Dendritic cell treated with granulocyte-macrophage colony-stimulating factor and Interleukin-4, amounts not matched to agents 40 ng/mL and 50 ng/mL, for 4 days (primary cell): ENCODE results near the gene ACCS.
A peak's percentile ranks its signal among the peaks of the same experiment; 100 is the strongest.

ENCODE experiments used
- H3K27ac Mint-ChIP-seq: one replicate; pipeline ENCODE4 v1.8.0; 2022; ENCODE audit warnings: mild to moderate bottlenecking, mixed read lengths
- H3K27me3 Mint-ChIP-seq: one replicate; pipeline ENCODE4 v1.8.0; 2022; ENCODE audit warnings: mild to moderate bottlenecking, mixed read lengths
- H3K36me3 Mint-ChIP-seq: one replicate; pipeline ENCODE4 v1.8.0; 2022; ENCODE audit warnings: low read depth, mixed read lengths
- H3K4me1 Mint-ChIP-seq: one replicate; pipeline ENCODE4 v1.8.0; 2022; ENCODE audit warnings: low read depth, mixed read lengths
- H3K4me3 Mint-ChIP-seq: one replicate; pipeline ENCODE4 v1.8.0; 2022; ENCODE audit warnings: mild to moderate bottlenecking, moderate library complexity, mixed read lengths
- H3K9me3 Mint-ChIP-seq: one replicate; pipeline ENCODE4 v1.8.0; 2022; ENCODE audit warnings: mixed read lengths
- intact Hi-C: fragments of 100-400 bp; cut with micrococcal nuclease; formaldehyde crosslinking; loops from one replicate; pipeline ENCODE4 v1.15.0; 2022

ACCS gene

DNA sequence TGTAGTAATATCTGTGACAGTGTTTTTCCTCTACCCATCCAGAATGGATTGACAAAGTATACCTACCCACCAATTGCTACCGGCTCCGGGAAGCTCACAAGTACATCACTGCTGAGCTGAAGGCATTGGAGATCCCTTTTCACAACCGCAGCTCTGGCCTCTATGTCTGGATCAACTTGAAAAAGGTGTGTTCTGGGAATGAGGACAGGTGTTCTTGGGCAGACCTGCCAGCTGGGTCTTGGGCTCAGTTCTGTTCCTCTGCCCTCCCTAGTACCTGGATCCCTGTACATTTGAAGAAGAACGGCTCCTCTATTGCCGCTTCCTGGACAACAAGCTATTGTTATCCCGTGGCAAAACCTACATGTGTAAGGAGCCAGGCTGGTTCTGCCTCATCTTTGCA lies 7.8 kb upstream of the ACCS start:
- H3K9me3 Mint-ChIP-seq: no peaks in the 10 kb centered on the region
- no peak overlapping the region for H3K27ac Mint-ChIP-seq
- intact Hi-C loops: no loop called here
- no peaks in the 10 kb centered on the region for H3K4me1 Mint-ChIP-seq
- H3K36me3 Mint-ChIP-seq: no peaks in the 10 kb centered on the region
- no peak overlapping the region for H3K4me3 Mint-ChIP-seq
- H3K27me3 Mint-ChIP-seq: peaks cover 2% of the 10 kb centered on the region

- intact Hi-C loops: loop anchor here (10.0 kb wide), 1 partner anchor 750 kb away; the partner anchor contains the start of gene API5
These were observed 859 bp upstream of the ACCS start for GRCh38 chr11:44065161-44065661.

DNA sequence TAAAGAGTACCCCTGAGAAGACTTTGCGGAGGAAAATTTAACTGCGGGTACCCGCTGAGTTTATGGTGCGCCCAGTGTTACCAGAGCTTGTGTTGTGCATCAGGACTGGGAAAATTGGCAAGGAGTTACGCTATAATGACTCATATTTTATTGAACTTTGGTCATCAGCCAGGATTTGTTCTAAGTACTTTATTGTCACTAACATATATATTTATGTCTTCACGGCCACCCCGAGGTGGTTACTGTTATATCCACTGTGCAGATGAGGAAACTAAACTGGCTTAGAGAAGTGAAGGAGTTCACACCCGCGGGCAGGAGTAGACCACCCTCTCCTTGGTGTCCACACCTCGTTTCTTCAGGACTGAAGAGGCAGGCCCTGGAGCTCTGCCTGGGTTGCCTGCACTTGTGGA lies 667 bp downstream of the ACCS start:
- Mint-ChIP-seq H3K4me3 (peak overlapping the region; percentile 91), H3K27ac (peak overlapping the region; percentile 98), H3K36me3 (peaks cover 49% of the 10 kb centered on the region), H3K27me3 (peaks cover 5% of the 10 kb centered on the region), H3K9me3 (no peaks in the 10 kb centered on the region), H3K4me1 (peaks cover 26% of the 10 kb centered on the region)
- intact Hi-C loops: loop anchor here (2.0 to 10.0 kb wide), 3 partner anchors 28 to 752 kb away; partner anchors contain the start of genes ALKBH3, API5 and EXT2

More at GRCh38 chr11:44065161-44065661, 859 bp upstream of the ACCS start:
- H3K36me3 Mint-ChIP-seq: peaks cover 34% of the 10 kb centered on the region
- H3K27me3 Mint-ChIP-seq: peaks cover 5% of the 10 kb centered on the region
- peak overlapping the region; percentile 98 for H3K27ac Mint-ChIP-seq
- no peak overlapping the region for H3K4me3 Mint-ChIP-seq
- peaks cover 25% of the 10 kb centered on the region for H3K4me1 Mint-ChIP-seq
- no peaks in the 10 kb centered on the region for H3K9me3 Mint-ChIP-seq

- Mint-ChIP-seq H3K27ac (peak overlapping the region; percentile 98), H3K4me1 (peaks cover 26% of the 10 kb centered on the region), H3K36me3 (peaks cover 49% of the 10 kb centered on the region)
These were observed 1.2 kb downstream of the ACCS start for GRCh38 chr11:44067266-44067665.

DNA sequence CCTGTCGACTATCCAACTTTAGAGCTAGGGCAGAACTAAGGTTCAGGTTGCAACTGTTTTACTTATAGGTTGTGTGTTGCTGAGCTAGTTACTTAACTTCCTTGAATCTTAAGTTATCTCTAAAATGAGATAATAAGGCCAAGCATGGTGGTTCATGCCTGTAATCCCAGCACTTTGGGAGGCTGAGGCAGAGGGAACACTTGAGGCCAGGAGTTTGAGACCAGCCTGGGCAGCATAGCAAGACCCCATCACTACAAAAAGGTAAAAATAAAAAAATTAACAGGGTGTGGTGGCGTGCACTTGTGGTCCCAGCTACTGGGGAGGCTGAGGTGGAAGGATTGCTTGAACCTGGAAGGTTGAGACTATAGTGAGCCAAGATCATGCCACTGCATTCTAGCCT lies 2.1 kb downstream of the ACCS start:
- Mint-ChIP-seq H3K27ac (no peak overlapping the region), H3K9me3 (no peaks in the 10 kb centered on the region), H3K4me3 (no peak overlapping the region), H3K36me3 (peaks cover 54% of the 10 kb centered on the region), H3K27me3 (peaks cover 5% of the 10 kb centered on the region), H3K4me1 (peaks cover 26% of the 10 kb centered on the region)
- intact Hi-C loops: loop anchor here (10.0 kb wide), 1 partner anchor 753 kb away; the partner anchor contains the start of gene API5

More at GRCh38 chr11:44067266-44067665, 1.2 kb downstream of the ACCS start:
- Mint-ChIP-seq H3K27me3 (peaks cover 5% of the 10 kb centered on the region), H3K4me3 (peak overlapping the region; percentile 91), H3K9me3 (no peaks in the 10 kb centered on the region)
- intact Hi-C loops: loop anchor here (2.0 to 10.0 kb wide), 3 partner anchors 28 to 752 kb away; partner anchors contain the start of genes ALKBH3, API5 and EXT2

- no peaks in the 10 kb centered on the region for H3K9me3 Mint-ChIP-seq
These were observed 5.1 kb downstream of the ACCS start for GRCh38 chr11:44071157-44071556.

GRCh38 chr11:44072757-44073658 lies 6.9 kb downstream of the ACCS start:
- Mint-ChIP-seq H3K27me3 (no peaks in the 10 kb centered on the region), H3K27ac (no peak overlapping the region), H3K36me3 (peaks cover 85% of the 10 kb centered on the region), H3K4me3 (no peak overlapping the region), H3K9me3 (no peaks in the 10 kb centered on the region), H3K4me1 (peaks cover 7% of the 10 kb centered on the region)
- intact Hi-C loops: no loop called here

More at GRCh38 chr11:44071157-44071556, 5.1 kb downstream of the ACCS start:
- H3K4me3 Mint-ChIP-seq: no peak overlapping the region
- no peak overlapping the region for H3K27ac Mint-ChIP-seq
- peaks cover 21% of the 10 kb centered on the region for H3K4me1 Mint-ChIP-seq
- peaks cover 79% of the 10 kb centered on the region for H3K36me3 Mint-ChIP-seq
- intact Hi-C loops: no loop called here
- H3K27me3 Mint-ChIP-seq: no peaks in the 10 kb centered on the region

- Mint-ChIP-seq H3K36me3 (peaks cover 57% of the 10 kb centered on the region), H3K4me3 (no peak overlapping the region), H3K9me3 (no peaks in the 10 kb centered on the region), H3K4me1 (no peaks in the 10 kb centered on the region), H3K27me3 (no peaks in the 10 kb centered on the region), H3K27ac (no peak overlapping the region)
- intact Hi-C loops: no loop called here
These were observed 12.7 kb downstream of the ACCS start for GRCh38 chr11:44078794-44079193.

DNA sequence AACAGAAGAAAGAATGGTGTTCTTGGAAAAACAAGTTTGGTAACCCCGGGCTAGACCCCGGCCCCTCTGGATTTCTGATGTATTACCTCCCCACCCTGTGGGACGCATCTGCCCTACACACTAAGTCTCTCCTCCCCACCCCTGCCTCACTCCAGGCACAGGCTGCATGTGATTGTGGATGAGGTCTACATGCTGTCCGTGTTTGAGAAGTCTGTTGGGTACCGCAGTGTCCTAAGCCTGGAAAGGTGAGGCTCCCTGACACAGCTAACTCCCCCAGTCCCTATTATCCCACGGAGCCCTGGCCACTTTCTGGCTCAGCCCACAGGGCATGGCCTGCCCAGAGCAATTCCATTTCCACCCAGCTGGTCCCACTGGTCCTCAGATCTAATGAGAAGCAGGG lies 13.3 kb downstream of the ACCS start:
- Mint-ChIP-seq H3K27ac (no peak overlapping the region), H3K4me3 (no peak overlapping the region), H3K4me1 (no peaks in the 10 kb centered on the region), H3K27me3 (no peaks in the 10 kb centered on the region), H3K9me3 (no peaks in the 10 kb centered on the region), H3K36me3 (peaks cover 57% of the 10 kb centered on the region)
- intact Hi-C loops: no loop called here

DNA sequence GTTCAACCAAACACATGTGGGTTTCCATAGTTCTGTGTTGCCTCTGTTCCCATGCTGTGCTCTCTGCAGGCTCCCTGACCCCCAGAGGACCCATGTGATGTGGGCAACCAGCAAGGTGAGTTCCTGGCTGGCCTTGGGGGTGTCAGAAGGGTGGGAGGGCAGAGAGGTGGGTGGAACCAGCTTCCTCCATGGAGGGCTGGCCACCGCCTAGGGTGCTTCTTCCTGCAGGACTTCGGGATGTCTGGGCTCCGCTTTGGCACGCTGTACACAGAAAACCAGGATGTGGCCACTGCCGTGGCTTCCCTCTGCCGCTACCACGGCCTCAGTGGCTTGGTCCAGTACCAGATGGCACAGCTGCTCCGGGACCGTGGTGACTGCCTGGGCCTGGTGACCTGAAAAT lies 14.9 kb downstream of the ACCS start:
- Mint-ChIP-seq H3K36me3 (peaks cover 42% of the 10 kb centered on the region), H3K27ac (no peak overlapping the region), H3K4me1 (no peaks in the 10 kb centered on the region), H3K9me3 (peaks cover 8% of the 10 kb centered on the region), H3K27me3 (no peaks in the 10 kb centered on the region), H3K4me3 (no peak overlapping the region)
- intact Hi-C loops: no loop called here

GRCh38 chr11:44082645-44083044 lies 16.6 kb downstream of the ACCS start:
- H3K27ac Mint-ChIP-seq: no peak overlapping the region
- H3K9me3 Mint-ChIP-seq: peaks cover 9% of the 10 kb centered on the region
- H3K36me3 Mint-ChIP-seq: peaks cover 25% of the 10 kb centered on the region
- no peak overlapping the region for H3K4me3 Mint-ChIP-seq
- no peaks in the 10 kb centered on the region for H3K4me1 Mint-ChIP-seq
- H3K27me3 Mint-ChIP-seq: no peaks in the 10 kb centered on the region
- intact Hi-C loops: no loop called here

GRCh38 chr11:44083433-44083832 lies 17.4 kb downstream of the ACCS start:
- intact Hi-C loops: no loop called here
- peaks cover 22% of the 10 kb centered on the region for H3K36me3 Mint-ChIP-seq
- H3K4me3 Mint-ChIP-seq: no peak overlapping the region
- H3K9me3 Mint-ChIP-seq: peaks cover 9% of the 10 kb centered on the region
- no peak overlapping the region for H3K27ac Mint-ChIP-seq
- no peaks in the 10 kb centered on the region for H3K4me1 Mint-ChIP-seq
- H3K27me3 Mint-ChIP-seq: no peaks in the 10 kb centered on the region

DNA sequence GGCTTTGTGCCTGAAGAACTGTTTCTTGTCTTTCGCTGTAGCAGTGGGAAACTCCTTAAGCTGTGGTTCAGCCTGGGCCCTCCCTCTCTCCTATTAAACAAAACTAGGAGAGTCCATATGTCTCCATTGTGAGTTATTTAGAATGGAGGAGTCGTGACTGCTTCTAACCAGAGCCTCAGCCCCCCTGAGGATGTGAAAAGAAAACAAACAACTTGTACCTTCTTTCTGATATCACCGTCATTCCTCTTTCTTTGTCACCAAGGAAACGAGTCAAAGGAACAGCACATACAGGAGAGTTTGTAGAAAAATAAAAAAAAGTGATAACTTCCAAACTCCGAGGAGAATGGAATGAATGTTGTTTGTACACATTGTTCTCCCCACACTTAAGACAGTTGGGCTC lies 17.8 kb downstream of the ACCS start:
- H3K9me3 Mint-ChIP-seq: peaks cover 9% of the 10 kb centered on the region
- H3K36me3 Mint-ChIP-seq: peaks cover 26% of the 10 kb centered on the region
- no peak overlapping the region for H3K4me3 Mint-ChIP-seq
- intact Hi-C loops: no loop called here
- H3K4me1 Mint-ChIP-seq: no peaks in the 10 kb centered on the region
- H3K27me3 Mint-ChIP-seq: no peaks in the 10 kb centered on the region
- no peak overlapping the region for H3K27ac Mint-ChIP-seq

DNA sequence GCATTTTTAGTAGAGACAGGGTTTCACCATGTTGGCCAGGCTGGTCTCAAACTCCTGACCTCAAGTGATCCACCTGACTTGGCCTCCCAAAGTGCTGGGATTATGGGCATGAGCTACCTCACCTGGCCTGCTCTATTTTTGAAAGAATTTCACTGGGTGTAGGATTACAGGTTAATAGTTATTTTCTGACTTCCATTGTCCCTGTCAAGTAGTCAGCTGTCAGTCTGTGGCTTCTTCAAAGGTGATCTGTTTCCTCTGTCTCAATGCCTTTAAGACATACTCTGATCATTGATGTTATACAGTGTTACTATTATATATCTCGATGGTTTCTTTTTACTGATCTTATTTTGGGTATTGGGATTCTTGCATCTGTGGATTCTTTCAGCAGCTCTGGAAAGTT lies 19.3 kb downstream of the ACCS start:
- no peaks in the 10 kb centered on the region for H3K27me3 Mint-ChIP-seq
- H3K36me3 Mint-ChIP-seq: peaks cover 30% of the 10 kb centered on the region
- intact Hi-C loops: no loop called here
- no peak overlapping the region for H3K27ac Mint-ChIP-seq
- no peaks in the 10 kb centered on the region for H3K4me1 Mint-ChIP-seq
- H3K9me3 Mint-ChIP-seq: peaks cover 9% of the 10 kb centered on the region
- H3K4me3 Mint-ChIP-seq: no peak overlapping the region
